ENCODE results near the gene COL2A1.

DNA sequence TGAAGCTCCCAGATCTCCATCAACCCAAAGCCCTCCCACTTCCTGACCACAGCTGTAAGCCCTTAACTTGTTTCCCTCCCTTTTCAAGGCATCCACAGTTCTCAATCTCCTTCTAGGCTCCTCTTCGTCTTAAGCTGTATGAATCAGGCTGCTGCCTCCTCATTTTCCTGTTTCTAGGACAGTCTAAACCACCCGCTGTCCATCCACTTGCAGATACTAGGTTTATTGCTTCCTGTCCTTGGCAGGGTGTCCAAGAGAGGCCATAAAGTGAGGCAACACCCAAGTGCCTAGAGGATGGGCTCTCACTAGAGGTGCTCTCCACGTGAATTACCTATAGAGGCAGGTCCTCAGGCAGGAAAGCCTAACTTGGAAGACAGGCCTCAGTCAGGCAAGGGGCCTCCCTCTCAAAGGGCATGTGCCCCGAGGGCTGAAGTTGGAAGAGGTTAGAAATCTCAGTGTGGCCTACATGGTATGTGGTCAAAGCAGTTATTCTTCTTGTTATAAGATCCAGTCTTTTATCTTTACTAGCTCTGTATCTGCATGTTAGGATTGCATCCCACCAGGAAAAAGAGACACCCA, 49.7 kb downstream of the COL2A1 start:
- TF ChIP-seq POLR2A (IDR thresholded peaks at IDR 0.05; ENCODE audit: low read depth, low read length) = no peak
- TF ChIP-seq TAF1 (IDR thresholded peaks at IDR 0.05; ENCODE audit: borderline replicate concordance, low read depth, low read length) = no peak
- TF ChIP-seq POLR2AphosphoS5 (IDR thresholded peaks at IDR 0.05; ENCODE audit: low read depth, low read length) = no peak

All from GM12892 (cell line).